Activated T-cell treated with anti-CD3 and anti-CD28 coated beads, Interleukin-2, amount 50 U/mL, for 48 hours (primary cell): Measurements from ENCODE around the gene NAP1L5.

Source experiments
- DNase-seq, 2 experiments: peaks; one replicate each; pipeline ENCODE4 v3.0.0-alpha.2; 2020

Gene NAP1L5

DNA sequence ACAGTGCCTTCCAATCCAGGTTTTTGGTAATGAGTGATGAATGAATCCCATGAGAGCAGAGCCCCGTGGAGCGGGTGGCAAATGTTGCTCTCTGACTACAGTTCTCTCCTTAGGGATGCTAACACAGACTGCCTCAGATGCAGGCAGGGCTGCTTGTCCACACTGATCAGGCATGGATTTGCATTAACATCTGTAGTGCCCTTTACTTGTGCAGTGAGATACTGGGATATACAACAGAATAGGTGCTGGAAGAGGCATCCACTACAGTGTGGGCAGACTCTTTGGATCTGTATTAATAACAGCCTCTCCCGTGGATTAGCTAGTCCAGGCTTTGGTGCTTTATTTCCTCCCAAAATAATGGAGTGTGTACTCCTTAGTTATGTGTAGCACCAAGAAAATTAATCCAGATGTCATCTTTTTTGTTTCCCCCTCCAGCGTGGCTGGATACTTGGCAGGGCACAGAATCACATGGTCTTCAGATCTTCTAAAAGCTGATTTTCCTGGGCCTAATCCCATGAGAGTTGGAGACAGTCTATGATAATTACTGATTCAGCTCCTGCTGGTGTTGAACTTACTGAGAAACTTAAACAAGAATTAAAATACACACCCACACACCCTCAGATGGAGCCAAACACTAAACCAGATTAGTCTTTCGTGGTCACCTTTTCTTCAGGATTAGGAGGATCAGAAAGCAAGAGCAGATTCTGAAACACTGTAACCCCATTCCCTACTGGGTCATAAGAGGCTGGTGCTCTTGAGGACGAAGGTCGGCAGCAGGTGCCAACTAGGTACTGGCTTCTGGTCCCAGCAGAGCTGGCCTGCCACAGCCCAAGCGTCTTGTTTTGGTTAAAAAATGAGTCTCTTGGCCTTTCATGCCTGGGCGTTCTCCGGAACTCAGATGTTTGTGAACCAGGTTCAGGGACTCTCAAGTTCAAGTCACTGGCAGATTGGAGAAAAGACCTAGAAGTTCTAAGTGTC lies 23.1 kb upstream of the NAP1L5 start:
- DNase-seq: no peak

DNA sequence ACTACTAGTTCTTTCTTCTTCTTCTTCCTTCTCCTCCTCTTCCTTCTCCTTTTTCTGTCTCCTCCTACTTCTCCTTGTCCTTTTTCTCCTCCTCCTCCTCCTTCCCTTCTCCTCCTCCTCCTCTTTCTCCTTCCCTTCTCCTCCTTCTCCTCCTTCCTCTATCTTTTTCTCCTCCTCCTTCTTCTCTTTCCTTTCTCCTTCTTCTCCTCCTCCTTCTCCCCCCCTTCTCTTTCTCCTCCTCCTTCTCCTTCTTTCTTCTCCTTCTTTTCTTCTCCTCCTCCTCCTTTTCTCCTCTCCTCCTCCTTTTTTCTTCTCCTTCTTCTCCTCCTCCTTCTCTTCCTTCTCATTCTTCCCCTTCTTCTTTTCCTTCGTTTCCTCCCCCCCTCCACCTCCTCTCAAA lies 21.8 kb upstream of the NAP1L5 start:
- no peak for DNase-seq

DNA sequence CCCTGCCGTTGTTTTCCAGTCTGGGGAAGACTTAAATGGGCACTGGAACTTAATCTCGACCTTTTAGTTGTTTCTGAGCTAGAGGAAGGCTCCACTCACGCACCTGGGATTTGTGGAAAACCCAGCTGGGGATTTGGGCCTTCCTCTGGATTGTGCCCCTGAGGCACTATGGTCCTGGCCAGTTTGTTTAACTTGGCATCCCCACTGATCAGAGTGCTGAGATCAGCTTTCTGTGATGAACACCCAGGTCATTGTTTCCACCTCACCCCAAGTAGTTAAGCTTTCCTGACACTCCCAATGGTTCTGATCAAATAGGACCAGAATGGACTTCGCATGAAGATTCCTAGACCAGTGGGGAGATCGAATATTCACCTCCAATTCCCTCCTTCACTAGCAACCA lies 20.5 kb upstream of the NAP1L5 start:
- no peak for DNase-seq

DNA sequence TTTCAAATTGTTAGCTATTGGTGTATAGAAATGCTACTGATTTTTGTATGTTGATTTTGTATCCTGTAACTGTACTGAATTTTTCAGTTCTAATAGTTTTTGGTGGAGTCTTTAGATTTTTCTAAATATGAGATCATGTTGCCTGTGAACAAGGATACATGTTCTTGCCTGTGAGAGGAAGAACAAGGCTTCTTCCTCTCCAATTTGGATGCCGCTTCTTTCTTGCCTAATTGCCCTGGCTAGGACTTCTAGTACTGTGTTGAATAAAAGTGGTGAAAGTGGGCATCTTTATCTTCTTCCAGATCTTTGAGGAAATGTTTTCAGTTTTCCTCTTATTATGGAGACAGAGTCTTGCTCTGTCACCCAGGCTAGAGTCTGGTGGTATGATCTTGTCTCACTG lies 16.2 kb upstream of the NAP1L5 start:
- DNase-seq: no peak

DNA sequence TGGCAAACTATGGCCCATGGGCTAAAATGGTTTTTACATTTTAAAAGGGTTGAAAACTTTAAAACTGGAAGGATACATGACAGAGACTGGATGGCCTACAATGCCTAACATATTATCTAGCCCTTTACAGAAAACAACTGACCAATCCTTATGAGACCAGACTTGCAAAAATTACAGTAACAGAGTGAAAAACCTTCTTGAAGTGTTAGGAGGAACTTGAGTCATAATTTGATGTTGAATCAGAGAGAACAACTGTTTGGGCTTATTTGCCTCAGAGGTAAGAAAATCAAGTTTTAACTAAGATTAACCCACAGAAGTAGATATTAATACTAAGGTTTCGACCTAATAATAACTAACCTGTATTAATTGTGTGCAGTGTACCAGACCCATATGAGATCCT lies 12.4 kb upstream of the NAP1L5 start:
- no peak for DNase-seq

DNA sequence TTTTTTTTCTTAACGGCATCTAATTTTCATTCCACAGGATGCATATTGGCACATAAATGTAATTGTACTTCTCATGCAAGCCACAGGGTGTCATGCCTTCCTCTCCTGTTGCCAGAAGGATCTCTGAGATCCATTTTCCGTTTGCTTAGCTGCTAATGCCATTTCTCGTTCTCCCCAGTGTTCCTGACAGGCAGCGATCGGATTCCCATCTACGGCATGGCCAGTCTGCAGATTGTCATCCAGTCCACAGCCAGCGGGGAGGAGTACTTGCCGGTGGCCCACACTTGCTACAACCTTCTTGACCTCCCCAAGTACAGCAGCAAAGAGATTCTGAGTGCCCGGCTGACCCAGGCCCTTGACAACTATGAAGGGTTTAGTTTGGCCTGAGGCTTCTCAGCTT lies 8.9 kb upstream of the NAP1L5 start:
- DNase-seq: no peak

DNA sequence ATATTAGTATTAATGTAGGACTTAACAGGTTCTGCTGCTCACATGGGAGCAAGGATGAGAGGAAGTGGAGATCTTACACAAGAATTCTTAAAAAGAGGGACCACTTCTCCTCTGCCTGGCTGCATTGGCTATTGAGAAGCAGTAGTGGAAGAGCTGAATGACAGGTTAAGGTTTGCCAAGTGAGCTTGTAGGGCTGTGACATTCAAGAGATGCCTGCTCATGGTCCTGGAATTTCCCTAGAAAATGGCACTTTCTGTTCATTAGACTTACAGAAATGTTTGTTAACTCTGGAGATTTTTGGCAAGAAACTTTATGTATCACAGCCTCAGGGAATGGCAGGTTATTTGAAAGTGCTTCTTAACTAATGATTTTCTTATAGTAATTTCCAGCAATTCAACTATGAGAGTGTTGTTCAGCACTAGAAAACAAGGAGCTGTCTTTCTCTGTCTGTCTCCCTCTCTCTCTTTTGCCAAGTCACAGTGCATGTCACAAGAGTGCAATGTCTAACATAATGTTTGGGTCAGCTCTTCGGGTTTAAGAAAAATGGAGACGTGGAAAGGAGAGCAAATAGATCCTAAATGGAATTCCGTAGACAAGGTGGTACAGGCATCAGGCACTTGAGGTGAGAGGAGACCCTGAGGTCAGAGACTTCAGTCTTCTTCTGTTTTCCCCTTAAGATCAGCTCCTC lies 8.3 kb upstream of the NAP1L5 start:
- DNase-seq: no peak

DNA sequence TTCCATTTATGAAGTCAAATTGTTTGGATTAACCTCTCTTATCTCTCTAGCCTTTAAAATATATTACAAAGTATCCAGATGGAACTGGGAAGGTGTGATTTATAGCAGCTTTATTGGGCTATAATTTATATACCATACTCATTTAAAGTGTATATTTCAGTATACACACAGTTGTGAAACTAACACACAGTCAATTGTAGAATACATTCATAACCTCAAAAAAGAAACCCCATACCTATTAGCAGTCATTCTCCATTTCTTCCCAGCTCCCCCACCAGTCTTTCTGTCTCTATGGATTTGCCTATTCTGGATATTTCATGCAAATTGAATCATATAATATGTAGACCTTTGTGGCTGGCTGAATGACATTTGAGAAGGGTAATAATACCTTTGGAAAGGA lies 7.6 kb upstream of the NAP1L5 start:
- no peak for DNase-seq

DNA sequence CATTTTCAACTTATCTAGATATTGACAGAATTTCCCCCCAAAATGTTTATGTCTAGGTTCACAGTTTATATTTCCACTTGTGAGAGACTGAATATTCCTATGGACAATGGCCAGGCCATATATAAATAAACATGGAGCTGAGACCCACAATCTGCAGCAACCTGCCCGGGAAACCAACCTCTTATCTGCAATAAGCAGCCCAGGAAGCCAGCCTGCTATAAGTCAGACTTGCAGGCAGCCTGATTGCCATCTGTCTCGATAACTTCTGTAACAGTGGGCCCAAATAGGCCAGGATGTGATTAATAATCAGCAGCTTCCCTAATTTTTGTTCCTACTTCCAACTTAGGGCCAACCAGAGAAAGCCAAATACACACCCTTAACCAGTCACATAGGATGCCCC lies 5.2 kb upstream of the NAP1L5 start:
- DNase-seq: no peak

DNA sequence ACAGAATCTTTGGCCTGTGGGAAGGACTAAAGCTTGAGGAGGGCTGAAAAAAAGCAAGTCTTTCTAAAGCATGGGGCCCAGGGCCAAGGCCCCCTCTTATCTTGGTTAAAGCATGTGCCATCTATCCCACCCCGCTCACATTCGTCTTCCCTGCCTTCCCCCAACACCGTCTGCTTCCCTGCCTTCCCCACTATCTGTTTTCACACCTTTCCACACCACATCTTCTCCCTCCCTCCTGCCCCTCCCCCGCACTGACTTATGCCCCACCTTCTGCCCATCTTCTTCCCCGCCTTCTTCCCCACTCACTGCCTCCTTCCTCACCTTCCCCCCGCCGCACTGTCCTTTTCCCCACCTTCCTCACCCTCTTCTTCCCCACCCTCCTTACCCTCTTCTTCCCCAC lies 890 bp upstream of the NAP1L5 start:
- DNase-seq: no peak

DNA sequence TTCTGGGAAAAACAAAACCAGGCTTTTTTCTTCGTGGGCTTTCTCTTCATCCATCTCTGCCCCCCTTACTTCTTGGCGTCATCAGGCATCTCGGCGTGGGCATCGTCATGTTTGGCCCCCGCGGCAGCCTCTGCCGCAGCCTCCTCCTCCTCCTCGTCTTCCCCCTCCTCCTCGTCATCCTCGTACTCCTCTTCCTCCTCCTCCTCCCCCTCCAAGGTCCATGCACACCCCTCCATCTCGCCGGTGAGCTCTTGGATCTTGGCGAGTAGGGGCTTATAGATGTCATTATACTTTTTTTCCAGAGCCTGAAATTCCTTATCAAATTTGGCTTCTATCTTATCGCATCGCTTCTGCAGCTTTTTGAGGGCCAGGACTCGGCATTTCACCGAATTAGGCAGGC lies 488 bp downstream of the NAP1L5 start:
- DNase-seq: peak in 1 of 2 experiments; percentile 28

DNA sequence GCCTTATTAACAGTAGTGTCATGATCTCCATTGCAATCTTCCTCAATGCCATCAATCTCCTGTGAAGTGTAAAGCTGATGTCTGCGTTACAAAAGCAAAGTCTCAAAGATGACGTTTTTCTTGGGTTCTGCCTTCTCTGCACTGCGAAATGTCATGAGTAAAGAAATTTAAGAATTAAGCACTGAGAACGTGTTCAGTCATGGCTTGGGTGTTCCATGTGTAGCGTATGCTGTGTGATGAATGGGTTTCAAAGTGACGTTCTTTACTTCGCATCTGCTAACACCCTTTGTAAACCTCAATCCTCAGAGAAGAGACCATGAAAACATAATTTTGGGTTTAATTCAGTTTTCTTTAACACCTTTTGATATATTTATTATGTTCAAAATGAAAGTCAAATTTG lies 999 bp downstream of the NAP1L5 start:
- DNase-seq: no peak

DNA sequence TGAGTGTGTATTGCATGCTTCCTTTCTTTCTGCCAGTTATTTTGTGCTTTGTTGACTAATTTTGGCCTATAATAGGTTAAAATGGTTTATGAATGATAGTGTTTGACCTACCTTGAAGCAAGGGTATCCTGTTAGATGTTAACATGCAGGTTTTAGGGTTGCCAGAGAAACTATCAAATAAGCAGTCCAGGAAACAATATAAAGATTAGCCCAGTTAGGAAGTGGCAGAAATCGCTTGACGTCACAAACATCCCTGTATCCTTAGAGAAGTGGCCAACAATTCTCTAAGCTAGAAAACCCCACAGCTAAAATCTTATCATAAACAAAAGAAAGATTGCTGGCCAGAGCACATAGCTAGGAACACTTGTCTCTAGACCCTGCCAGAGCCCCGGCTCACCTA lies 3.8 kb downstream of the NAP1L5 start:
- no peak for DNase-seq

DNA sequence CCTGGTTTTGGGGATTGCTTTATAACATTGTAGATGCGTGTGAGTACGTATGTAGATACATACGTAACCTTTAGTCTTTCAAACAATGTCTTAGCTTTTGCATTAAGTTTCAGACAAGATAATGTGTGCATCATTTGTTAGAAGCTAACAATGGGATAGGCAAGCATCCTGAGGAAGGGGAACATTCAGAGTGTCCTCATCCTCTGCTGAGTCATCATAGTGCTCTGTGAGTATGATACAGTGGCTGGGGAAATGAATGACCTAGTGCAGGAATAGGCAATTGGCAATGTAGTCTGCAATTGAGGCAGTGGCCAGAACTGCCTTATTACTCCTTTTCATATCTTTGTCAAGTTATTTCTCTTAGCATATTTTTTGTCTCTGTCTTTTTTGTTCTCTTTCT lies 7.3 kb downstream of the NAP1L5 start:
- DNase-seq: no peak

DNA sequence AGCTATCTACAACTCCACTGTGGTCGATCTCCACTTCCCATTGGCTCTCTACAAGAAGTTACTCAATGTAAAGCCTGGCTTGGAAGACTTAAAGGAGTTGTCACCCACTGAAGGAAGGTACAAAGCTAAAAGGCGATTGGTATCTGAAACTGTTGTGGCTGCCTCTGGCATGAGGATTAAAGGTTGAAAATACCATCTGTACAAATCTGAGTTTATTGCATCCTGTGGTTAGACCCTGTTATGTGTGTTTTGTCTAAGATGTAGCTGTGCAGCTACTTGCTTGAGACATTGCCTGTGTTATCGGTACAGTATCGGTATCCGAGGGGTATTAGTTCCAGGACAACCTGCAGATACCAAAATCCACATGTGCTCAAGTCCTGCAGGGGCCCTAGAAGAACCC lies 16.4 kb downstream of the NAP1L5 start:
- no peak for DNase-seq

DNA sequence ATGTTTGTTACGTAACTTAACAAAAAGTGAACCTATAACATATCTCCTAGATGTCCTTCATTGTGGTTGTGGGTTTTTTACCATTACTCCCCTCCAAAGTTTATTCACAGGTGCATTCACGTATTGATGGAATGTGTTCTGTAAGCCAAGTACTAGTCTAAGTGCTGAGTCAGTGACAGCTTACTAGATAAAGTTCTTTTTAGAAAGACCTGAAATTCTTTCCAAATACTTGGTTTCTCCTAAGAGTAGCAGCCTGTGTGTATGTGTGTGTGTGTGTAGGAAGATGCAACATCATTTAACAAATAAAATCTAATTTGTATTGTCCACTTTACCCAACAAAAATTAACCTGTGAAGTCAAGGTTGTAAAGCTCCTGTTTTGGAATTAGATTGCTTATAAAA lies 22.1 kb downstream of the NAP1L5 start:
- no peak for DNase-seq

DNA sequence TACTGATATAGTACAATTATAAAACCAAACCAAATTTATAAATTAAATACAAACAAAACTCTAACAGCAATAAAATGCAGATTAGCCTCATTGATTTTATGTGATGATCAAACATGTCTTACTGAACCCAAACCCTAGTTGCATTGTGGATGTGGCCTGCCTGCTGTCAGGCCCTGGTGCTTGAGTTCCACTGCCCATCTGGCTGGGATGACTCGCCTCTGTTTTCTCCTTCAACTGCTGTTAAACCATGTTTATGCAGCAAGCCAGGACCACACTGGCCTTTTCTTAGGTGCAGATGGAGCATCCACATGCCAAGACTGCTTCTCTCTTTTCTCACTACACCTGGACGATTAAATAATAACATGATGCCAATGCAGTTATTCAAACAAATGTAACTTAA lies 22.6 kb downstream of the NAP1L5 start:
- no peak for DNase-seq

DNA sequence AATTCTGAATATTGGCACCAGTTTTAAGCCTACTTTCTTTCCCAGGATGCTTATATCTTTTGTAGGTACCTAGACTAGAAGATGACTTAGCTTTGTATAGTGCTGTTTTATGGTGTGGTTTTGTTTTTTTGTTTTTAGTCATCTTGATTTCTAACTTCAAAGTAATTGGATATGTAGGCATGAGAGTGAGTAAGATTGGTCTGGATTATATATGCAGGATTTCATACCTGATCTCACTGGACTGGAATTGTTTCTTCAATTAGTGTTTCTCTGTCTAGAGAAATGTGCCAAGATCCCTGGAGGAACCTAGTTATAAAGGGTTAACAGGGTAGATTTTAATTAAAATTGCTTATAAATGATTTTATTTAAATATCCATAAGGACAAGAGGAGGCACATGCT lies 23.1 kb downstream of the NAP1L5 start:
- DNase-seq: no peak

DNA sequence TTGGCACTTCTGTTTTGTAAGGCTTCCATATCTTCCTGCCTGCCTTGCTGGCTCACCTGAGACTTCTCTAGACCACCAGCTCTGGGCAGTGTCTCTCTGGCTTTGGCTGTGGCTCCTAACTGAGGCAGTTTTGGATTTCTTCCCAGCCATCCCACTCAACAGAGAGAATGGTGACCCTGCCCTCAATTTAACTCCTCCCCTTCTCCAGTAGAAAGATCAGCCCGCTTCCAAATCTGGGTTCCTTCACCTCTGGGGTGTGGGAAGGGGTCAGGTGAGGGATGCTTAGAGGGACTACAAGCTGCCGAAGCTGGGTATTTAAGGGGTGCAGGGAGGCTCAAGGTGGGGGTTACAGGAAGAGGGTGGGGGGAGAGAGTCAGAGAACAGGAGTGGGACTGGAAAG lies 23.7 kb downstream of the NAP1L5 start:
- DNase-seq: no peak

DNA sequence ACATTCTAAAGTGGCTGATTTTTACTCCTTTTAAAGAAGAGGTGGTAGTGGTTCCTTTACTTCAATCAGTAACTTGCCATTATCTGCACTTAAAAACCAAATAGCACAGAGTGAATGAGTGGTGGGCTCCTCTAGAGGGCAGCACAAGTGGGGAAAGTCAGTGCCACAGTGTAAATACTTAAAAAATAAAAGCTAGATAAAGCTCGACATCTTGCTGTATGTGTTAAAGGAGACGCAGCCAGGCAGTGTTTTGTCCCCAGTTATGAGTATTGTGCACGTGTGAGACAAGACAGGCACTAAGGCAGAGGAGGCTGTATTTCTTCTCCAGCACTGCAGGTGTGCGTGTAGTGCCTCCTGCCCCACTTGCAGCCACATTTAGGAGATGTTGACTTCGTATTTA lies 24.6 kb downstream of the NAP1L5 start:
- peak; percentile 33 to 37 for DNase-seq

DNA sequence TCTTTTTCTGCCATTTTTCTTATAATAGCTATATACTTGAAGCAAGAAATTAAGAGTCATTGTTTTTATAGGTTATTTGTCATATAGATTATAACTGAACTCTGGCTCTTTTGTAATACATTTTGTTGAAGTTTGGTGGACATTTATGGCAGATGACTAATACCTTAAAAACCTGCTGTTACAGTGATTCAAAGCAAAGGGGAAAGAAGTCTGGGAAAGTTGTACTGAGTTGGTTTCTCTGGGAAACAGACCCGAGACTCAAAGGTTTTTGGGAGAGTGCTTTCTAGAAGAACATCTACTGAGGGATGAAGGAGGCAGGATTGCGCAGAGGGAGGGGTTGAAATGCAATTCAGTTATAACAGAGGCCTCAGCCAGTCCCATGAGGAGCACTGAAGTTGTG lies 35.9 kb downstream of the NAP1L5 start:
- DNase-seq: no peak

DNA sequence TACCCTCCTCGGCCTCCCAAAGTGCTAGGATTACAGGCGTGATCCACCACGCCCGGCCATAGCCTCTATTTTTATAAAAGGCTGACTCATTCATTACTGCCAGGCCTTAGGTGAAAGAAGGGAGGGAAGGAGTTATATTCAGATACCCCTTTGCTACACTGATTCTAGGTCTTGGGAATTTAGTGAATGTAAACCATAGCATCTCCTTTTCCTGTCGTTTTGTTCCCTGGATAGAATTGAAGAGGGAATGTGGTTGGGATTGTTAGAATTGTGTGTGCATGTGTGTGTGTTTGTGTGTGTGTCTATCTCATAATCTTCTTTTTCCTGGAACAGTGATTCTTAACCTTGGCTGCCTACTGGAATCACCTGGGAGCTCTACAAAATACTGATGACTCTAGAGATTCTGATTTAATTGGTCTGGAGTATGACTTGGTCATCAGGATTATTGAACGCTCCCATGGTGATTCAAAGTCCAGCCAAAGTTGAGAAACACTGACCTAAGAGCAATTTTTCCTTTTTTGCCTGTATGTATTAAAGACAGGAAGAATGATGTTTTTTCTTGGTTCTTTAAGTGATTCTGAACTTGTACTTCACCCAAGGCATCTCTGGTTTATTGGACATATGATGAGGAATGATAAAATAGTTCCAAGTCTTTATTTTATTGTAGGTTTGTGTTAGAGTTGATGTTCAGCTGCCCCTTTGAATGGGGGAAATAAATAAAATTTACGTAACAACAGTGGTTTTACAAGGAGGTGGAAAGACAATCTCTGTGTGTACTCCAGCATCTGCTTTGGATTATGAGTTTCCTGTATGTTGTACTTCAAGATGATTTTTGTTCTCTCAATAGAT lies 37.0 kb downstream of the NAP1L5 start:
- DNase-seq: no peak

DNA sequence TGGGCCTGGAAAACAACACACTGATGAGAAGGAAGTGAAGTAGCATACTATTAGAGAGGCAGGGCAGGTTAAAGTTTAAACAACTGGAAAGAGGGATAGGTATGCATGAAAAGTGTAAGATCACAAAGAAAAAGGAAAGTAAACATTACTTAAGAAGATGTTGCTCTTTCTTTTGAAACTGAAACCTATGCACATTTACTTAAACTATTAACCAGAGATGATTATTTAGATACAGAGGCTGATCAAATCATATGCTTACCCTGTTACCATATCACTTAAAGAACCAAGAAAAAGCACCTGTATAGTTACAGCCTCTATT lies 37.8 kb downstream of the NAP1L5 start:
- DNase-seq: no peak
